Kidney (tissue), 14 donors: ENCODE measurements around the gene COL21A1. TPM values are rescaled to one million over a fixed set of nuclear protein-coding genes. Genes with fewer than 3 reads are reported as not detected.

ENCODE experiments used
- DNase-seq, 5 donors: peaks; one replicate each; pipeline ENCODE4 v3.0.0-alpha.2; 2013 to 2020
- FAIRE-seq: peaks from 2 replicates; lab custom pipeline; 2012; peaks lifted over from hg19 to GRCh38; lab: Jason Lieb, UNC
- H3K27ac ChIP-seq, 2 donors: one replicate each; pipeline ENCODE4 v1.7.0; 2013; ENCODE audit warnings: low read depth in 2 of 2, low read length in 2 of 2, inconsistent platforms in 1 of 2
- H3K27me3 ChIP-seq: one replicate; pipeline ENCODE4 v1.7.1; 2013; ENCODE audit warnings: low read length, inconsistent platforms; ENCODE audit not compliant: control insufficient read depth, insufficient read depth
- H3K36me3 ChIP-seq, 3 donors: one replicate each; pipeline versions ENCODE4 v1.7.0 to v1.7.1; 2013; ENCODE audit warnings: low read length in 3 of 3, control low read depth in 1 of 3, inconsistent platforms in 1 of 3; ENCODE audit not compliant: insufficient read depth in 3 of 3, control insufficient read depth in 2 of 3
- H3K4me1 ChIP-seq, 3 donors: one replicate each; pipeline versions ENCODE4 v1.7.0 to v1.7.1; 2013; ENCODE audit warnings: low read length in 3 of 3, inconsistent platforms in 1 of 3, low read depth in 1 of 3; ENCODE audit not compliant: control insufficient read depth in 2 of 3, insufficient read depth in 2 of 3
- H3K4me3 ChIP-seq, 3 donors: one replicate each; pipeline versions ENCODE4 v1.7.0 to v1.8.1; 2013; ENCODE audit warnings: low read length in 3 of 3, control low read depth in 1 of 3, inconsistent platforms in 1 of 3
- H3K9ac ChIP-seq, 3 donors: one replicate each; pipeline versions ENCODE4 v1.7.0 to v1.7.1; 2013; ENCODE audit warnings: low read length in 3 of 3, control low read depth in 1 of 3, inconsistent platforms in 1 of 3
- H3K9me3 ChIP-seq, 3 donors: one replicate each; pipeline versions ENCODE4 v1.7.0 to v1.7.1; 2013; ENCODE audit warnings: low read length in 3 of 3, control low read depth in 1 of 3, inconsistent platforms in 1 of 3; ENCODE audit not compliant: control insufficient read depth in 2 of 3, insufficient read depth in 1 of 3
- CTCF ChIP-seq: IDR thresholded peaks from 3 replicates; pipeline ENCODE4 v1.5.1; 2012; ENCODE audit warnings: mild to moderate bottlenecking, moderate library complexity, borderline replicate concordance; ENCODE audit not compliant: insufficient read depth; ENCODE audit errors: extremely low read depth
- intact Hi-C: fragments of 100-400 bp; cut with DNase I; formaldehyde crosslinking; loops from one replicate; pipeline ENCODE4 v1.11.1; 2022
- polyA plus RNA-seq: library from polyadenylated mRNA; stranded (reverse); fragments of 350-450 nt; fragmentation: Illumina TruSeq; extraction: RNeasy Lipid Tissue Mini Kit (QIAGEN cat#74804); gene quantifications from one replicate; pipeline ENCODE4 v1.2.3, GENCODE V29; 2014; ENCODE audit warnings: low read depth, low replicate concordance; ENCODE audit not compliant: insufficient read depth
- total RNA-seq: library from RNA; stranded (reverse); fragmentation: NEBNext Ultra II Directional; extraction: Animal tissue kit (Norgen Biotek cat#: 25700); gene quantifications from one replicate; pipeline ENCODE4 v1.2.1, GENCODE V29; 2021
- donor health status: control.
- donor health status: control.
- donor health status: control.
- donor health status: control.
- donor health status: control.
- donor health status: DM: yes; HTN: yes; CAD: no.
- donor health status: Normal renal cell carcinoma (clear cell type).

Gene COL21A1
- total and polyA plus RNA-seq, 2 donors from 2014 or later: 1.6 to 3.1 TPM

DNA sequence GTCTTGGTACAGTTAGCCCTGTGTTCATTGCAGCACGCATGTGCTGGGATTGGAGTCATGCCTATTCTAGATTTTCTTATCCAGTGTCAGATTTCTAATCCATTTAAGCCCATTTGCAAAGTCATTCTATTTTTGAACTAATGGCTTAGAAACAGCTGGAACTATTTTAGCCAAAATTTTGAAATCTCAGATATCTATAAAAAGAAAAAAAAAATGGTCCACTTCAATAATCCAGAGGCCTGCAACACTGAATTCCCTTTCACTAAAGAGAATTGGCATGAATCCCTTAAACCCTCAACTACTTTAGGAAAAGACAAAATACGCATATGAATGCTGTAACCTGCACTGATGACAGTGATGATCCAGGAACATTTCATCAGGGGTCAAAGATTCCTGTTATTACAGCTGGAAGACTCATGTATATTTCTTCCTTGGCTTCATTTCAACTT is 1.5 kb downstream of the COL21A1 start:
- peaks cover 0 to 3% (median 0%) of the 10 kb centered on the region in 3 donors for H3K4me1 ChIP-seq
- peak overlapping the region in 1 of 3 donors; percentile 75 for H3K4me3 ChIP-seq
- no peaks in the 10 kb centered on the region for H3K9me3 ChIP-seq
- intact Hi-C loops: no loop called here
- DNase-seq (peak in 1 of 5 donors; percentile 35), FAIRE-seq (no peak)
- no peaks in the 10 kb centered on the region for H3K27me3 ChIP-seq
- no peak for TF ChIP-seq CTCF
- H3K9ac ChIP-seq: no peak overlapping the region
- H3K27ac ChIP-seq: no peak overlapping the region
- no peaks in the 10 kb centered on the region for H3K36me3 ChIP-seq

DNA sequence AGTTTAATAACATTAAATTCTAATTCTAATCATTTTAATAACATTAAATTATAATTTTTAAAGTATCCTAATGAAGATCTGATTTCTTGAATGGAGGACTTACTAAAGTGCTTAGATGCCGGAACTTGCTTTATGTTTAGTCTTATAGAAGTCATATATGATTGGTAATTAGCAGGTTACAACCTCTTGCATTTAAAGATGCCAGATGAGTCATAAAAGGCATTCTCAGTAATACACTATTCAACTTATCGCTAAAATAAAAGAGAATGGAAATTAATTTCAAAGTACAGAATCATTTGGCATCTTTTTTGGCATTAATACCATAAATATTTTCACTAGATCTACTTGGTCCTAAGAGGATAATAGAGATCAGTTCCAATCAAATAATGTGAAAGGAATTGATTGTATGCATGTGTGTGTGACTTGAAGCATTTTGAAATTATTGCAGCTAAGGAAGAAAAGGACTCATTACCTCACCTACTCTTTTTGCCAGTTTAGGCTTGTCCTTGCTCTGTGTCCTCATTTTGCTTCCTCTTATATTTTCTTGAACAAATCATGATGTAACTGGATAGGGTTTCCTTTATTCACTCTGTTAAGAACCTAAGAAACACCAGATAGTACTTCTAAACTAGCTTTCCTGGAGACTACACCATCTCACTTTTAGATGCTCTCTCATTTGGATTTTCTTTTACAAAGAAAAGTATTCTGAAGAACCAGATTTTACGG is 2.7 kb downstream of the COL21A1 start:
- no peak overlapping the region for H3K4me3 ChIP-seq
- H3K27me3 ChIP-seq: no peaks in the 10 kb centered on the region
- H3K4me1 ChIP-seq: peaks cover 0 to 3% (median 0%) of the 10 kb centered on the region in 3 donors
- TF ChIP-seq CTCF: no peak
- H3K9ac ChIP-seq: no peak overlapping the region
- H3K27ac ChIP-seq: no peak overlapping the region
- intact Hi-C loops: no loop called here
- H3K36me3 ChIP-seq: no peaks in the 10 kb centered on the region
- FAIRE-seq: no peak
- no peak for DNase-seq
- no peaks in the 10 kb centered on the region for H3K9me3 ChIP-seq

DNA sequence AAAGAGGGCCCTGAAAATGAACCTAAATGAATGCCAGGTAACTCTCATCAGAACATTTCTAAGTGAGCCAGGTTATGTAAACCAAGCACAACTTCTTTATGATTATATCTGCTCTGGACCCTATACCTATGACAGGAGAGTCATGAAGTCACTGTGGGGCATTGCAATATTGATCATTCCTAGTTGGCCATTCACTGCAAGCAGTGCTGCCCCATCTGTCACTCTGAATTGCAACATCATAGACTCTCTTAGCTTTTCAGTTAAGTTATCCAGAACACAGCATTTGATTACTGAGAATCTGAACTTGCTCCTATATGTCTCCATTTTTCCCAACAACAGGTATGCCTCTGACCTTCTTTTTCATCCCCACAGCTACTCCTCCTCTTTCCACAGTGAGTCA is 3.3 kb downstream of the COL21A1 start:
- no peaks in the 10 kb centered on the region for H3K36me3 ChIP-seq
- no peak for FAIRE-seq
- DNase-seq: no peak
- no peaks in the 10 kb centered on the region for H3K9me3 ChIP-seq
- peaks cover 0 to 3% (median 0%) of the 10 kb centered on the region in 3 donors for H3K4me1 ChIP-seq
- H3K4me3 ChIP-seq: no peak overlapping the region
- no peaks in the 10 kb centered on the region for H3K27me3 ChIP-seq
- no peak overlapping the region for H3K27ac ChIP-seq
- intact Hi-C loops: no loop called here
- no peak overlapping the region for H3K9ac ChIP-seq
- no peak for TF ChIP-seq CTCF
